Adrenal gland (tissue), 12 donors: ENCODE data around the gene LPIN1. TPM values are rescaled to one million over a fixed set of nuclear protein-coding genes. Genes with fewer than 3 reads are reported as not detected.
"Not testable (repeated sequence)": the region's sequence is repeated elsewhere in the genome, so short reads cannot be mapped to it uniquely, and the experiment has no call there.

Experiments
- DNase-seq, 7 donors: peaks; one replicate each; pipeline ENCODE4 v3.0.0-alpha.2; 2019 to 2020
- H3K27ac ChIP-seq, 5 donors: fragments of 200-600 bp; sonication (generic) in 4 of 5; 1 replicate in 3 of 5; 2 replicates in 2 of 5; pipeline versions ENCODE4 v1.5.1 to v1.8.0; 2016 to 2020; ENCODE audit warnings: mild to moderate bottlenecking in 1 of 5
- H3K27me3 ChIP-seq: fragments of 200-600 bp; 2 replicates; pipeline ENCODE4 v1.8.0; 2021
- H3K36me3 ChIP-seq, 2 donors: fragments of 200-600 bp; replicated peaks in 1 of 2; 1 replicate in 1 of 2; 2 replicates in 1 of 2; pipeline versions ENCODE4 v1.5.1 to v1.8.0; 2018 to 2022
- H3K4me1 ChIP-seq, 2 donors: fragments of 200-600 bp; replicated peaks in 1 of 2; 1 replicate in 1 of 2; 2 replicates in 1 of 2; pipeline versions ENCODE4 v1.5.1 to v1.8.0; 2018 to 2021
- H3K4me3 ChIP-seq, 4 donors: fragments of 200-600 bp; sonication (generic) in 3 of 4; one replicate each; pipeline ENCODE4 v1.5.1; 2016 to 2018
- H3K9me3 ChIP-seq, 3 donors: fragments of 200-600 bp; sonication (generic) in 1 of 3; replicated peaks in 1 of 3; 1 replicate in 2 of 3; 2 replicates in 1 of 3; pipeline versions ENCODE4 v1.5.1 to v1.8.0; 2016 to 2021
- CTCF ChIP-seq, 6 experiments: fragments of 450-650 bp in 4 of 6; fragments of 200-600 bp in 2 of 6; sonication (generic) in 1 of 6; IDR thresholded peaks; 1 replicate in 5 of 6; 2 replicates in 1 of 6; pipeline versions ENCODE4 v1.5.1 to v1.8.0; 2016 to 2021; ENCODE audit warnings: antibody characterized with exemption in 6 of 6, mild to moderate bottlenecking in 2 of 6, moderate library complexity in 1 of 6
- POLR2A ChIP-seq, 2 donors: fragments of 450-650 bp; IDR thresholded peaks; one replicate each; pipeline ENCODE4 v1.6.1; 2017; ENCODE audit warnings: antibody characterized with exemption in 2 of 2, mild to moderate bottlenecking in 2 of 2, moderate library complexity in 1 of 2
- WGBS, 4 donors: extraction: QIAGEN DNeasy Blood & Tissue Kit in 2 of 4; methylation state at CpG; one replicate each; pipeline versions ENCODE4 v1.1.5 to v1.1.7; 2013 to 2017; 5-methylcytosine and 5-hydroxymethylcytosine counted together
- intact Hi-C, 2 donors: fragments of 100-400 bp; cut with DNase I; formaldehyde crosslinking; loops; one replicate each; pipeline versions ENCODE4 v1.14.1 to v1.15.0; 2022 to 2023
- polyA plus RNA-seq, 3 donors: library from polyadenylated mRNA; stranded (reverse); fragments of 200-250 nt in 2 of 3; fragments of 350-450 nt in 1 of 3; fragmentation: Illumina TruSeq in 1 of 3; extraction: RNeasy Lipid Tissue Mini Kit (QIAGEN cat#74804) in 1 of 3; gene quantifications; one replicate each; pipeline ENCODE4 v1.2.3, GENCODE V29; 2013 to 2014
- total RNA-seq, 9 donors: library from RNA; depleted of rRNA in 4 of 9; stranded (reverse); fragments of >200 nt in 4 of 9; fragments of 120-200 nt in 1 of 9; fragmentation: NEBNext Ultra II Directional in 1 of 9; extraction: Animal tissue kit (Norgen Biotek cat#: 25700) in 1 of 9; gene quantifications; one replicate each; pipeline versions ENCODE4 v1.1.0 to v1.2.4, GENCODE V29; 2013 to 2023
- donor health status: healthy with polysubstance abuse.
- donor health status: Bipolar disorder and iron deficiency.
- donor health status: DM: yes; HTN: yes; CAD: no.
- donor health status: DM: no; HTN: no; CAD: no.
- donor health status: DM: no; HTN: no; CAD: no.
- donor health status: DM: yes; HTN: yes; CAD: no.

The LPIN1 gene
- total and polyA plus RNA-seq, 12 donors, result 17.0 to 58.5 (median 36.8) TPM

- TF ChIP-seq POLR2A (IDR thresholded peaks at IDR 0.05) (no peak), CTCF (IDR thresholded peaks at IDR 0.05) (no peak)
- no peaks in the 10 kb centered on the region for H3K4me1 ChIP-seq
- H3K9me3 ChIP-seq, result no peaks in the 10 kb centered on the region
- WGBS, 4 donors, result 92 to 96% (median 96%) methylated on average over 13 of the region's 13 CpGs
- intact Hi-C loops, result no loop called here
- H3K4me3 ChIP-seq, result no peak overlapping the region
- H3K36me3 ChIP-seq, result peaks cover 0 to 27% of the 10 kb centered on the region in 2 donors
- peak in 2 of 7 donors; percentile 13 to 15 for DNase-seq
- H3K27ac ChIP-seq, result no peak overlapping the region
- H3K27me3 ChIP-seq, result no peaks in the 10 kb centered on the region
These were observed 68.6 kb downstream of the LPIN1 start for GRCh38 chr2:11814979-11815510.

- H3K27ac ChIP-seq, H3K27me3 ChIP-seq, H3K4me1 ChIP-seq, H3K4me3 ChIP-seq, H3K9me3 ChIP-seq, intact Hi-C loops, DNase-seq: not testable (repeated sequence)
- WGBS, 4 donors, result 90 to 98% (median 95%) methylated on average over 3 of the region's 3 CpGs
- peaks cover 0 to 36% of the 10 kb centered on the region in 2 donors for H3K36me3 ChIP-seq
These were observed 70.5 kb downstream of the LPIN1 start for GRCh38 chr2:11816935-11817334.

DNA sequence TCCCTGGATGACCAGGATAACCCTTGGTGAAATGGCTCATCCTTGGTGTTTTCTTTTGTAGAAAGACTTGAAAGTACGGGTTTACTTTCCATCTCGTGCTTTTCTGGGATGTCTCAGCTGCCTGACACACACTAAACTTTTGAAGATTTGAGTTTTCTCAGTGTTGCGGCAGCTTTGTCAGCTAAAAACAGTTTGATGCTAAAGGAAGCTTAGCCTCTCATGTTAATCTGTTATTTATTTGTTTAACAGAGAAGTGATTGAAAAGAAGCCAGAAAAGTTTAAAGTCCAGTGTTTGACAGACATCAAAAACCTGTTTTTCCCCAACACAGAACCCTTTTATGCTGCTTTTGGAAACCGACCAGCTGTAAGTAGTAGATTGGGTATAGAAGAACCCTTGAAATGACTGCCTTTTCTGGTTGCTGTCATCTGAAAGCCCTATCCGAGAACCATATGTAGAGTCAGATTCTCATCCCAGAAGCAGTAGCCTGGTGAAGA is 72.8 kb downstream of the LPIN1 start:
- H3K4me1 ChIP-seq, result no peaks in the 10 kb centered on the region
- WGBS, 4 donors, result 83 to 98% (median 94%) methylated on average over 5 of the region's 5 CpGs
- peaks cover 0 to 40% of the 10 kb centered on the region in 2 donors for H3K36me3 ChIP-seq
- no peak overlapping the region for H3K4me3 ChIP-seq
- no peak for DNase-seq
- H3K9me3 ChIP-seq, result no peaks in the 10 kb centered on the region
- H3K27ac ChIP-seq, result no peak overlapping the region
- TF ChIP-seq CTCF (IDR thresholded peaks at IDR 0.05) (no peak), POLR2A (IDR thresholded peaks at IDR 0.05) (no peak)
- intact Hi-C loops, result no loop called here
- no peaks in the 10 kb centered on the region for H3K27me3 ChIP-seq

GRCh38 chr2:11820650-11821049 is 74.2 kb downstream of the LPIN1 start:
- H3K27ac ChIP-seq, result no peak overlapping the region
- WGBS, 4 donors, result 95 to 98% (median 98%) methylated on average over 2 of the region's 2 CpGs
- TF ChIP-seq POLR2A (IDR thresholded peaks at IDR 0.05), result no peak
- TF ChIP-seq CTCF (IDR thresholded peaks at IDR 0.05), result no peak
- H3K4me1 ChIP-seq, result no peaks in the 10 kb centered on the region
- H3K27me3 ChIP-seq, result no peaks in the 10 kb centered on the region
- intact Hi-C loops, result loop anchor here in 1 of 2 donors (10.0 kb wide), 1 partner anchor 1184 kb away; no protein-coding TSS in a partner anchor
- H3K4me3 ChIP-seq, result no peak overlapping the region
- H3K36me3 ChIP-seq, result peaks cover 0 to 42% of the 10 kb centered on the region in 2 donors
- no peak for DNase-seq
- H3K9me3 ChIP-seq, result no peaks in the 10 kb centered on the region

GRCh38 chr2:11821705-11822104 is 75.3 kb downstream of the LPIN1 start:
- Histone ChIP-seq H3K4me3 (no peak overlapping the region), H3K4me1 (no peaks in the 10 kb centered on the region), H3K27ac (no peak overlapping the region), H3K9me3 (no peaks in the 10 kb centered on the region), H3K27me3 (no peaks in the 10 kb centered on the region), H3K36me3 (peaks cover 0 to 41% of the 10 kb centered on the region in 2 donors)
- no peak for TF ChIP-seq POLR2A (IDR thresholded peaks at IDR 0.05)
- TF ChIP-seq CTCF (IDR thresholded peaks at IDR 0.05), result no peak
- intact Hi-C loops, result loop anchor here in 1 of 2 donors (10.0 kb wide), 1 partner anchor 1183 kb away; no protein-coding TSS in a partner anchor
- WGBS, 4 donors, result 96 to 100% (median 100%) methylated on average over 2 to 3 of the region's 3 CpGs
- DNase-seq, result peak in 1 of 7 donors; percentile 21

GRCh38 chr2:11822359-11822745 is 75.9 kb downstream of the LPIN1 start:
- H3K4me1 ChIP-seq, H3K9me3 ChIP-seq, H3K27ac ChIP-seq, H3K27me3 ChIP-seq, H3K4me3 ChIP-seq: not testable (repeated sequence)
- WGBS, 4 donors, result 95 to 98% (median 96%) methylated on average over 4 of the region's 4 CpGs
- intact Hi-C loops, result loop anchor here in 1 of 2 donors (10.0 kb wide), 1 partner anchor 1182 kb away; no protein-coding TSS in a partner anchor
- DNase-seq, result peak in 1 of 7 donors; percentile 11
- peaks cover 0 to 45% of the 10 kb centered on the region in 2 donors for H3K36me3 ChIP-seq
